GM21360 (cell line): ENCODE measurements around the gene MYO7B.
"Not testable (repeated sequence)": the region's sequence is repeated elsewhere in the genome, so short reads cannot be mapped to it uniquely, and the experiment has no call there.

ENCODE experiments used
- ATAC-seq: cut with Tn5 transposase; IDR thresholded peaks from one replicate; pipeline ENCODE4 v1.9.1; 2021; ENCODE audit warnings: mild to moderate bottlenecking, moderate library complexity; ENCODE audit not compliant: unreplicated experiment

Gene MYO7B

DNA sequence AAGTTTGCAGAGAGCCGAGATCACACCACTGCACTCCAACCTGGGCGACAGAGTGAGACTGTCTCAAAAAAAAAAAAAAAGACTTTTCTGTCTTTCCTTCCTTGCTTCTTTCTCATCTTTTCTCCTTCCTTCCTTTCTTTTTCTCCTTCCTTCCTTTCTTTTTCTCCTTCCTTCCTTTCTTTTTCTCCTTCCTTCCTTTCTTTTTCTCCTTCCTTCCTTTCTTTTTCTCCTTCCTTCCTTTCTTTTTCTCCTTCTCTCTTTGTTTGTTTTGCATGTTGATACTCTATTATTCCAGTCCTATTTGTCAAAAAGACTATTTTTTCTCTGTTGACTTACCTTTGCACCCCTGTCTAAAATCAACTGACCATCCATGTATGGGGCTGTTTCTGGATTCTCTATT lies 36.9 kb downstream of the MYO7B start:
- not testable (repeated sequence) for ATAC-seq

- ATAC-seq: no peak
These were observed 37.4 kb downstream of the MYO7B start for GRCh38 chr2:127572841-127573240.

- no peak for ATAC-seq
These were observed 37.8 kb downstream of the MYO7B start for GRCh38 chr2:127573298-127573697.

DNA sequence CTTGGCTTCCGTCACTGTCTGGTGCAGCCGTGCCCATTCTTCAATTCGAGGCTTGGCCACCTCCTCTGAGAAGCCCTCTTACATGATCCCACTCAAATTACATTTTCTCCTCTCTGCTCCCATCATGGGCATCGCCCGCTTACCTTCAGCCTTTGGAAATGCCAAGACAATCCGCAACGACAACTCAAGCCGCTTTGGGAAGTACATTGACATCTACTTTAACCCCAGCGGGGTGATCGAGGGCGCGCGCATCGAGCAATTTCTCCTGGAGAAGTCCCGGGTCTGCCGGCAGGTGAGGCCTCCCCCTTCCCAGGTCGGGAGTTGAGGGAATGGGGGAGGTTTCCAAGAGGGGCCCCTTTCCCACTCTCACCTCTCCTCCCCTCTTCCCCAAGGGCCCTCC lies 38.3 kb downstream of the MYO7B start:
- no peak for ATAC-seq

- ATAC-seq: no peak
These were observed 39.2 kb downstream of the MYO7B start for GRCh38 chr2:127574656-127575055.

DNA sequence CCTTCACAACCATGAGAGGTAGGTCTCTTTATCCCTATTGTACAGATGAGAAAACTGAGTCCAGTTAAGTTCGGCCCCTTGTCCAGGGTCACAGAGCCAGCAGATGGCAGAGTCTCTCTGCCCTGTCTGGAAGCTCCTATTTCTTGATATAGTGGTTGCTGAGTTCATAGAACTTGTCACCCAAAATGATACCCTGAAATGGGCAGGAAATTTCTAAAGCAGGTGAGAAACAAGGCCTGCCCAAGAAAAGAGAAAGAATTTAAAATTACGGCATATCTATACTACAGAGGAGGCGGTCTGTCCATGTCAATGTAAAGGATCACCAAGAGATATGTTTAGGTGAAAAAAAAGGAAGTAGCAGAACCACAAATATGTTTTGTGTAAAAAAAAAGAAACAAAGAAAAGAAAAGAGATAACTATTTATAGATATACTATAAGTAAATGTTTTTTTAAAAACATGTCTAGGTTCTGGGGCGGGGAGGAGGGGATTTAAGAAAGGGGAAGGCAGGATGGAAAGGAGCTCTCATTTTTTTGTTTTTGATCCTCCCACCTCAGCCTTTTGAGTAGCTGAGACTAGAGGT lies 39.8 kb downstream of the MYO7B start:
- ATAC-seq: peak; percentile 46

DNA sequence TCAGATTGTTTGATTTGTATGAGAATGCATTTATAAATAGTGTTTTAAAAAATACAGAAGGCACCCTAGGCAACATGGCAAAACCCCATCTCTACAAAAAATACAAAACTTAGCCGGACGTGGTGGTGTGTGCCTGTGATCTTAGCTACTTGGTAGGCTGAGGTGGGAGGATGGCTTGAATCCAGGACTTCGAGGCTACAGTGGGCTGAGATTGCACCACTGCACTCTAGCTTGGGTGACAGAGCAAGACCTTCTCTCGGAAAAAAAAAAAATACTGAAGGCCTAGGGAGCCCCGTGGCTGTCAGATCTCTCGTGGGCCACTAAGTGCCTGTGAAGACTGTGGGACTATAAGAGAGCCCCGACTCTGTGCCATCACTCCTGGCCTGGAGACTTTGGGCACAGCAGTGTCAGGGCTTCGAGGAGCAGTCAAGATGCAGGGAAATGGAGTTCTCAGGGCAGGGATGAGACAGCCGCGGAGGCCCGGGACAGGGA lies 40.5 kb downstream of the MYO7B start:
- ATAC-seq: no peak

DNA sequence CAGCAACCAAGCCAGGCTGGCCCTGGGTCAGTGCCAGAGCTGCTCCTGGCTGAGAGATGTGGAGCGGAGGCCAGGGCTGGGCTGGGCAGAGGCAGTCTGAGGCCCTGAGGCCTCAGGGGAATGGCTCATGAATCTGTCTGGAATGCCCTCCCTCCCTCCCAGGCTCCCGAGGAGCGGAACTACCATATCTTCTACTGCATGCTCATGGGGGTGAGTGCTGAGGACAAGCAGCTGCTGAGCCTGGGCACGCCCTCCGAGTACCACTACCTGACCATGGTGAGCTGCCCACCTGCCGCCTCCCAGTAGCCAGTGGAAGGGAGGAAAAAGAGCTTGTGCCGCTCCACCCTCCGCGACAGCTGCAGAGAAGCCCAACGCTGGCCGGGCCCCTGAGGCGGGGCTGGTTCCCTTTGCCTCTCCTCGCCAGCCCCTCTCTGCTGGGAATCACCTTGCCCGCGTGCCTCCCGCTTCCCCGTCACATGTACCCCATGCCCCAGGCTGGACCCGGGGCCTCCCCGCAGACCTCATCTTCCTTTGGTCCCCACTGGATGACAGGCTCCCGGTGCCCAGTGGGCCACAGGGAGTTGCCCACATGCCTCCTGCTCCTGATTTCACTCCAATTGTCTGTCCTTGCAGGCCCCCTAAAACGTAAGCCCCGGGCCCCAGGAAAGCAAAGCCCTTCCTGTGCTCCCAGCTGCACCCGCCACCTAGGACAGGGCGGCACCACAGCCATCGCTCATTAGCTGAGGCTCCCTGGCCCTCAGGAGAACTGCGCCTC lies 41.1 kb downstream of the MYO7B start:
- no peak for ATAC-seq

DNA sequence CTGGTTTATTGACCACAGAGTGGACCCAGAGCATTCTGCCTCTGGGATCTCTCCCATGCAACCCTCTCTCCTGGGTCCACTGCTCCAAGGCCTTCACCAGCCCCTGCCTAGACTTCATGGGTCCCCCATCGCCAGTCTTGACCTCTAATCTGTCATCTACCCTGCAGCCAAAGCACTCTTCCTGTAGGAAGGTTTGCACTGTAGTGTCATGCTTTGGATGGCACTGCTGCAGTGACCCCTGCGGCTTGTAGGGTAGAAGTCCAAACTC lies 41.7 kb downstream of the MYO7B start:
- ATAC-seq: no peak

- no peak for ATAC-seq
These were observed 42.0 kb downstream of the MYO7B start for GRCh38 chr2:127577503-127577902.

DNA sequence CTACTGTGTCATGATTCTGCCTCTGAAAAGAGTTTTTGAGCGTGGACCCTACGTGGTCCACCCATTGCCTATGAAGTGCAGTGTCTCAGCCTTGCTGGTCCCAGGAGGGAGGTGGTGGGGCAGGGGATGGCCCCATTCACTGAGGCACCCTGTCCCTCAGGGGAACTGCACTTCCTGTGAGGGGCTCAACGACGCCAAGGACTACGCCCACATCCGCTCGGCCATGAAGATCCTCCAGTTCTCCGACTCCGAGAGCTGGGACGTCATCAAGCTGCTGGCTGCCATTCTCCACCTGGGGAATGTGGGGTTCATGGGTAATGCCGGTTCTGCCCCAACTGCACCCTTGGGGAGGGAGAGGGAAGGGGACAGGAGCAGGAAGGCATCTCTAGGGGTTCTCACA lies 42.5 kb downstream of the MYO7B start:
- ATAC-seq: peak; percentile 45

DNA sequence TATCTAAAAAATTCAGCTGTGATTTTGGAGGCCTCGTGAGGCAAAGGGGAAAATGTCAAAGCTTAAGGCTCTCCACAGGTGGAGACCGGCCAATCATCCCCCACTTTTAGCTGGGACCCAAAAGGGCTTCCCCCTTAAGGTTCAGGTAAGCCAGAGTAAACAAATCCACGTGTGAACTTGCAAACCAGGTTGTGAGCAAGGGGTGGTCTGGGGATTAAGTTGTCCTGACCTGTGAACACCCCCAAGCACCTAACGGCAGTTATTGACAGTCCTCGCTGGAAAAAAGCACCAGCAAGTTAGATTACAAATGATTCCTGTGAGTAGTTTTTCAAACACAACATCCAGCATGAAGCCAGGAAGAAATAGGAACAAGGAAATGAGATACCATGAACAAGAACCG lies 42.9 kb downstream of the MYO7B start:
- no peak for ATAC-seq

DNA sequence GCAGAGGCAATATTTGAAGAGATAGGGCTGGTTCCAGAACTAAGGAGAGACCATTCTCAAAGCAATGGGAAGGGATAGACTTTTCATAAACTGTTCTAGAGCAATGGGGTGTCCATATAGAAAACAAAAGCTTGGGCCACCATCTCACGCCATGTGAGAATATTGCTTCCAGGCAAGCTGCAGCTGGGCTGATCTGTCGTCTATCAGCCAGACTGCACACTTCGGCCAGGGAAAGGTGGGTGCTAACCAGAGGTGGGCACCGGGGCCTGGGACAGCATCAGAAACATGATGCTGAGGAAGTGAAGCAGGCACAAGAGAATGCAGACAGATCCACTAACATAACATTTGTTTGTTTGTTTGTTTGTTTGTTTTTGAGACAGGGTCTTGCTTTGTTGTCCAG lies 43.7 kb downstream of the MYO7B start:
- no peak for ATAC-seq

DNA sequence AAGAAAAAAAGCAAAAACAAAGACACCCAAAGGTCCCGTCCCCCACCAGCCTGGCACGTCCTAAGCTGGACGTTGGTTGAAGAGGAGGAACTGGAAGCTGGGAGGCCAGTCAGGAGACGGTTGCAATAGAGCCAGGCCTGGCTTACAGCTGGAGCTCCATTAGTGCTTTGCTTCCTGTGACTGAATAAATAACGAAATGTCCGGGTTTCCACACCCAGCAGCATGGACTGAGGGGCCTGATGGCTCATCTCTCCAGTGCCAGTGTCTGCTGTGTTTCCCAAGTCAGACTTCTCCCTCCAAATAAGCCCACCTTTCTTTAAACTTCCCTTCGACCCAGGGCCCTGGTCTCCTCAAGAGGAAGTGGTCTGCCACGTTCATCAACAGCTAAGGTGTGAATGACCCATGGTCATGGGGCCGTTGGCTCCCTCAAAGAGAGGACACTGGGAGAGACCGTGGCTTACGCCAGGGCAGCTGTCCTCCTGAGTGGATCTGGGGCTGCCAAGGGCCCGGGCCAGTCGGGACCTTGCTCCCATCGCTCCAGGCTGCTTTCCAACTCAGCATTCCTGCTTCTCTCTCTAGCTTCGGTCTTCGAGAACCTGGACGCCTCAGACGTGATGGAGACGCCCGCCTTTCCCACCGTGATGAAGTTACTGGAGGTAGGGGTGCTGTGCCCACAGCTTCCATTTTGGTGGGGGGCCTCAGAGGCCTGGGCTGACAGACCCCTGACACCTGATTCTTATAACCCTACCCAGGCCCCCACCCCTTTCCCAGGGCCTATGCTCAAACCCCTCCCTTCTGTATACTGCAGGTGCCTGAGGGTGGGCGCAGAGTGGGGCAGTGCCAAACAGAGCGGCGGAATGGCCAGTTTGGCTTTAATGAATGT lies 44.9 kb downstream of the MYO7B start:
- no peak for ATAC-seq

GRCh38 chr2:127581050-127581345 lies 45.5 kb downstream of the MYO7B start:
- no peak for ATAC-seq

GRCh38 chr2:127581516-127582490 lies 46.3 kb downstream of the MYO7B start:
- ATAC-seq: no peak

- no peak for ATAC-seq
These were observed 47.7 kb downstream of the MYO7B start for GRCh38 chr2:127582863-127583861.

GRCh38 chr2:127584047-127584446 lies 48.6 kb downstream of the MYO7B start:
- no peak for ATAC-seq

DNA sequence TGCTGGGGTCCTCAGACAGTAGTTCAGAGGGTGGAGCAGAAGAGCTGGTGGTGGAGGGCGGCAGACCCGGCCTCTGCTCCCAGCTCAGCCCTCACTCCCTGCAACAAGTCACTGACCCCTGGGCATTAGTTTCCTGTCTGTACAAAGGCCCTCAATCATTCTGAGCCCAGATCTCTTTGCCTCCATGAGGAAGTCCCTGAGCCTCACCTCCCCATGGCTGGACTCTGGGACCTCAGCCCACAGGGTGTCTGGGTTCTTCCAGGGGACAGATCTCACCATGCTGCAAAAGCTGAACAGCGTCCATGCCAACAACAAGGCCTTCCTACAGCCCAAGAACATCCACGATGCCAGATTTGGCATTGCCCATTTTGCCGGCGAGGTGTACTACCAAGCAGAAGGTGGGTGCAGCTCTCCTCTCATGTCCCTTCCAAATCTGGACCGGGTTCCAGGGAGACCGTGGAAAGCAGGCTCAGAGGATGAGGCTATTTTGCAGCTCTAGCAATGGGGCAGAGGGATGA lies 49.1 kb downstream of the MYO7B start:
- ATAC-seq: no peak
